C1 segment of cervical spinal cord (tissue), 14 donors: ENCODE measurements around the gene MANBA.

Source experiments
- DNase-seq, 14 donors: peaks; one replicate each; lab custom pipeline; 2025; lab: John Stamatoyannopoulos, UW

The MANBA gene

GRCh38 chr4:102594000-102594399 lies 166.8 kb downstream of the MANBA start:
- DNase-seq, result no peak

GRCh38 chr4:102593147-102593546 lies 167.6 kb downstream of the MANBA start:
- DNase-seq, result no peak

GRCh38 chr4:102592256-102592655 lies 168.5 kb downstream of the MANBA start:
- no peak for DNase-seq

- DNase-seq, result no peak
Measured at GRCh38 chr4:102589743-102590142, 171.0 kb downstream of the MANBA start.

- no peak for DNase-seq
Measured at GRCh38 chr4:102586644-102587021, 174.1 kb downstream of the MANBA start.

- DNase-seq, result no peak
Measured at GRCh38 chr4:102586002-102586643, 174.6 kb downstream of the MANBA start.

- DNase-seq, result no peak
Measured at GRCh38 chr4:102585329-102585728, 175.4 kb downstream of the MANBA start.

- DNase-seq, result no peak
Measured at GRCh38 chr4:102584091-102584490, 176.7 kb downstream of the MANBA start.
